ENCODE data around the gene ARHGAP15.

ARHGAP15 gene

DNA sequence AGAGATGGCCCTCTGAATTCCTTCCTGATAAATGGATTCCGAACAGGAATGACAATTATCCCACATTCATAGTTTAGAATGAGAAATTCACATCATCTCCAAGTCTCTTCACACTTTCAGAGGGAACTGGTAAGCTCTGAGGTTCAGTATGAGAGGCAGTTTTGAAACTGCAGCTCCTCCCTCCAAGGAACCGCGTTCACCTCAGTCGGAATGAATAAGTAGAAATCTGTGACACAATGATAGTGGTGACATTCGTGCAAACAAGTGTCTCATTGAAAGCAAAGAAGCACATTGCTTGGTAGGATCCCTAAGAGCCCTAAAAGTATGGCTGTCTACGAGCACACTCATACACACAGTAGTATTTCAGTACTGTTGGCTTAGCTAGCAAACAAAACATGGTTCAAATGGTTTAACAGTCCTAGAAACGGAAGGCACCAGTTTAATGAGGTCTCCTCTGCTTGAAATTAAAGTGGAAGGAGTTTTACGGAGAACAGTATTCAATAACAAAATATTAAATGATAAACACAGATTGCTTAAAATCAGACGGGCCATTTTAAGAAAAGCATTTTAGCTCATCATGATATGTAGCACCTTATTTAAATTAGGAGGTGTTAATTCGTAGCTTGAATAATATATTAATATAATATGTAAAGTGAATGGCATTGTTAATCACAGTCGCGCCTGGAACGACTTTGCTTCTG lies 225.0 kb downstream of the ARHGAP15 start:
- no peak for DNase-seq

GRCh38 chr2:143355870-143356269 lies 226.7 kb downstream of the ARHGAP15 start:
- peak in 2 of 3 experiments; percentile 1 to 57 for DNase-seq

- no peak for DNase-seq
Observed at GRCh38 chr2:143356336-143356735, 227.1 kb downstream of the ARHGAP15 start.

DNA sequence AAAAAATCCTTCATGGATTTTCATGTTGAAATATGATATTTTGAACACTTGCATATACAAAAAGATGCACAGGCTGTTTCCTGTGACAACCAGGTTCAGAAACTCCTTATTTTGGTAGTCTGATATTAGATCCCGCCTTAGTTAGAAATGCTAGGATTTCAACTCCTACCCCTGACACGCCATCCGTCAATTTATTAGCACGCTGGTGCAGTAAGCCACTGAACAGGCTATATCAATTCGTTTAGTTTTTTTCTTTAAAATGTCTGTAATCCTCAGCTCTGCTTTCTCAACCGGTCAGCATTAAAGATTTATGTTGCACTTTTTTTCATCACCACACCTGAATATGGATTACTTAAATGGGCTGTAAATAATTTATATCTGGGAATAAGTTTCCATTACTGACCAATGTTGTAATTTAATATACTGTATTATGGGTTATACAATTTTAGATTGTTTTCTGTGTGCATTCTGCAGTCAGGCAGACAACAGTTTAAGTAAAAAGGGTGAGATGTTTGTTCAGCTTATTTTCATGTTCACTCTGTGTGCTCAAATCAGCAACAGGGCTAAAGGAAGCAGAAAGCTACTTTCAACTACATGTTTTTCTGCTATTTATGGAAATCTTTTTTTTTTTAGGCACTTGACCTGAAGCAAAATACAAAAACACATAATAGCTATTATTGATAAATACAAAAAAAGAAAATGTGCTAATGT lies 227.7 kb downstream of the ARHGAP15 start:
- DNase-seq, result peak in 1 of 3 experiments; percentile 39

DNA sequence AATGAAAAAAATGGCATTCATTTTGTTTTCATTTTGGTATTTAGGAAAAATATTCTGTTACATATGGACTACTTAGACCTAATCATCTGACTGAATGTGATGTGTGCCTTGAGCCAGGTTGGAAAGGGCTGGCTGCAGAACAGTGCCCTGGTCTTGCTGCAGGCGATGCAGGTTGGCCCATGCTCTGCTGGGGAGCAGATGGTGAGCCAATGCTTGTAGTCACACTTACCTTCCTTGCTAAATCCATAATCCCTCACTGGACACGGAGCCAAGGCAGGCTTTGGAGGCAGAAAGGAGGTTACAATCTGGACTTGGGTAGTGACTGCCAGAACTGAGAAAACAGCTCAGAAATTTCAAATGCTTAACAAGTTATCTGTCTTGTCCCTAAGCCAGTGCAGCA lies 228.7 kb downstream of the ARHGAP15 start:
- peak in 1 of 3 experiments; percentile 12 for DNase-seq

GRCh38 chr2:143361346-143361745 lies 232.1 kb downstream of the ARHGAP15 start:
- DNase-seq, result no peak

- no peak for DNase-seq
Observed at GRCh38 chr2:143371616-143372015, 242.4 kb downstream of the ARHGAP15 start.

DNA sequence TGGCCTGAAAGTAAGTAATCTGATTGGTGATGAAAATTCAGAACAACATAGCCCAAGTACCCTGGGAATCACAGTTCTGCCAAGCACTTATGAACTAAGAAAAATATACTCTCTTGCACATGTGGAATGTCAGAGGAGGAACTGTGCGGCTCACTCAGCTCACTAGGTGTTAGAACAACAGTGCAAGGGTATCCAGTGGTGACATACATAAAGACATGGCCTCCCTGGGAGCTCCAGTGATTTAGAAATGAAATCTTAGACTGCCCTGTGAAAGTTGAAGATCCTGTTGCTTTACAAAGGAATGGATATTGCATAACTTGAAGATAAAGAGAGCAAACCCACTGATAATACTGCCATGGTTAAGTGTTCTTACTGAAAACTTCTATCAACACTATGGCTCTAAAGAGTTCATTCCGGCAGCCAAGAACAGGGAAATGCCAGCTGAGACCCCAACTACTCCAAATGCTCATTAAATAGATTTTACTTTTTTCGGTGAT lies 246.2 kb downstream of the ARHGAP15 start:
- no peak for DNase-seq

GRCh38 chr2:143378996-143379395 lies 249.8 kb downstream of the ARHGAP15 start:
- no peak for DNase-seq

DNA sequence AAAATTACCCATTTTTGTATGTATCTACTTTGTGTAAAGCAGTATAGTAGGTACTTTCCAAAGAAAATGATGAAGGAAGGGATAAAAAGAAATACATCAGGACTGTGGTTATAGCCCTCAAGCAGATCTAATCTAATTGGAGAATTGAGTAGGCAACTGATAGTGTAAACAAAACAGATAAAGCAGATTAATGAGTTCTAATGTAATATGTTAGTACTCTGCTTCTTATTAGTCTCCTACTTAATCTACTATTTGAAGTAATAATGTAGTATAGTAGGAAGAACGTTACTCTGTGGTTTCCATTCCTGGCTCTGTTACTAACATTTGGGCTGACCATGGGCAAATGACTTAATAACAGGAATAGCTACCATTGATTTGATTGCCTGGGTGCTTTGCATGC lies 250.7 kb downstream of the ARHGAP15 start:
- no peak for DNase-seq

- DNase-seq, result no peak
Observed at GRCh38 chr2:143382573-143382972, 253.4 kb downstream of the ARHGAP15 start.

DNA sequence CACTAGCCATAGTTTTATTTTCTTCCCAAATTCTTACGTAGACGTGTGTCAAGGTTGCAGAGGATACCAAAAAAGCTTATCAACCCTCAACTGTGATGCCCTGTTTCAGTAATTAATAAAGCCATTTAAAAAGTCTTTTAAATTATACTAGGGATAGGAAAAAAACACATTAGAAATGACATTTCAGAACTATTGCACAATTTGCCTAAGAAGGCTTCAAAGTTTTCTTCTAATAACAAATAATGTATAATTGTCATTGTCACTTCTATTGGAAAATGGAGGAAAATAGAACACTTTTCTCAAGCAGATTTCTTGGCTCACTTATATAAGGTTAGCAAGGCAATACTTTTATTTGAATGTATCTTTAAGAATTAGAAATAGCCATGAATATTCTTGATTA lies 253.8 kb downstream of the ARHGAP15 start:
- DNase-seq, result no peak

- no peak for DNase-seq
Observed at GRCh38 chr2:143384111-143384510, 254.9 kb downstream of the ARHGAP15 start.

DNA sequence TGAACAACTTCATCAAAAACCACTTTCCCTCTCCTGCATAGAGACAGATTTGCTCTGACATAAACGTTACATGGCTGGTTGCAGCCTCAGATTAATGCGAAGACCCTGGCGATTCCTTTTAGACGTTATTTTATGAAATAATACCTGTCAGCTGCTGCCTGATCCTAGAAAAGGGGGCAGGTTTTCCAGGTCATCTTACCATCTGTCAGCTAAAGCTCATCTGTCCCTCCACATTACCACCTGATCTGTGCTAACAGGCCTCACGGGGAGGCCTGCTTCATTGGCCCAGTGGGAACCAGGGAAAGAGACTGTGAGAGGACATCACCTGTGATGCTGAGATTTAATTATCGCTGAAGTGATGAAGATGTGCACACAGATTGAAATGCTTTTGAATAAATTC lies 261.0 kb downstream of the ARHGAP15 start:
- peak in 1 of 3 experiments; percentile 27 for DNase-seq

DNA sequence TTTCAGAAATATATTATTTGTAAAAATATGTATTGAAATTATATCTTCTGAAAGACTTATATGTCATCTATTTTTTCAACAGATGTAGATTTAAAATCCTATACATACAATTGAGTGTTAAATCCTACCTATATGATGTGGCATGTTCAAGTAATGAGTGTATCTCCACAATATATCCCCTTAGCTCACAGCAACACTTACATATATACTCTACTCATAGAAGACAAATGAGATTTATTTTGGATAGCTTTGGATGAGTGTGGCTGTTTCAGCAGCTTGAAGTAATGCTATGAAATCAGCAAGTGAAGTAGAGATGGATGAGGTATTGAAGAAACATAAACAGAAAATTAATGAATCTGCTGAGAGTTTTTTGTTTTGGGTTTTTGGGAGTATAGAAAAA lies 263.1 kb downstream of the ARHGAP15 start:
- no peak for DNase-seq

DNA sequence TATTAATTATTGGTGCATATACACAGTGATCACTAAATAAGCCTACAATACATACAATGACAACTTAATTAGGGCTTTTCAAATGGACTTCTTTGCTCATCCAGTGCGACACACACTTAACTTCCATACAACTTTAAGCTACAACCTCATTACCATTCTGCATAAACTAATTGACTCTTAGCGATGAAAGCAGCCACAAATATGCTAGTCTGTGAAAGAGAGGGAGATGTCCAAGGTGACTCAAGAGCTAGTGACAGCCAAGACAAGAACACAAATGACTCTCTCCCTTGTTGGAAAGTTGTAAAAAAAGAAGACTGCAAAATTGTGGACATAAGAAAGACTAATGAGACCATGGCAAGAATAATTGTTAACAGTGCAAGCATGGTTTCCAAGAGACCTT lies 264.8 kb downstream of the ARHGAP15 start:
- DNase-seq, result peak in 1 of 3 experiments; percentile 23

GRCh38 chr2:143397884-143398614 lies 268.8 kb downstream of the ARHGAP15 start:
- DNase-seq, result no peak

DNA sequence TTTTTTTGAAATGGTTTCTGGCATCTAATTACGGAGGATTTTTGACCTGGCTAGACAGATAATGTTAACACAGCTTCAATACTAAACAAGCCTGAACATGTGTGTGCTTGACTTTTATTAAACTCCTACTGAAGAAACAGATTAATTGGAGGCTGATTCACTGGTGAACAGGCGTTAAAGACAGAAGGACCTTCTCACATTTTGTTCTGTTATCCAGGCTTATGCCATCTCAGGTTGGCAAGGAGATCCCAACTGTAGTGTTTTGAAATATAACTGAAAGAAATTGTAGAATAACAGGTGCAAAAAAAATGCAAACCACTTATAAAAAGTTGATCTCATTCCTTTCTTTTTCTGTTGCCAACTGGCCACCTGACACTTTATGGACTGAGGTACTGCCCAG lies 269.6 kb downstream of the ARHGAP15 start:
- DNase-seq, result peak in 2 of 3 experiments; percentile 9 to 61

DNA sequence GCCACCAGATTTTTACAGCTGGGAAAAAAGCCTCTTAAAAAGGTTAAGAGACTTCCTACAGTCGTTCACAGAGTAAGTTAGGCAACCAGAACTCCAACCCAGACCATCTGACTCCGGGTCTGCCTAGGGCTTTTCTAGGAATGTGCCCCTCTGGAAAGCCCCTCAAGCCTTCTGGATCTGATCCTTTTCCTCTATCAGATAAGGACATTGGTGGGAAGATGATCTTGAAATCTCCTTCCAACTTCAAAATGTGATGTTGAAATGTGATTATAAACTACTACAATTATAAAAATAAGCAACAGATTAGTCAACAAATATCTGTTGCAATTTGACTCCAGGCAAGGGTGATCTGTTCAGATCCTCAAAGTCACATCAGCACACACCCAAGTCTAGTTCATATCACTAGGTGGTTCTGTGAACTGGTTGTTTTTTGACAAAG lies 270.4 kb downstream of the ARHGAP15 start:
- DNase-seq, result peak in 1 of 3 experiments; percentile 11

GRCh38 chr2:143401861-143402260 lies 272.6 kb downstream of the ARHGAP15 start:
- DNase-seq, result no peak

- no peak for DNase-seq
Observed at GRCh38 chr2:143402451-143402850, 273.2 kb downstream of the ARHGAP15 start.

GRCh38 chr2:143410082-143410897 lies 281.1 kb downstream of the ARHGAP15 start:
- no peak for DNase-seq

DNA sequence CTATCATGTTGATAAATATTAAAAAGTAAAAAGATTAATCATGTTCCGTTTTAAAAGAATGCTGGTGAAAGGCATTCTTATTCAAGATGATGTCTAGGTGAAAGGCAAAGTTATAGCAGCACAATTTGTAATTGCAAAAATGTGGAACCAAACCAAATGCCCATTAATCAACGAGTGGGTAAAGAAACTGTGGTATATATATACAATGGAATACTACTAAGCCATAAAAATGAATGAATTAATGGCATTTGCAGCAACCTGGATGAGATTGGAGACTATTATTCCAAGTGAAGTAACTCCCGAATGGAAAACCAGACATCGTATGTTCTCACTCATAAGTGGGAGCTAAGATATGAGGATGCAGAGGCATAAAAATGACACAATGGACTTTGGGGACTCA lies 286.4 kb downstream of the ARHGAP15 start:
- no peak for DNase-seq

Measured in NCI-H1417 (cell line).